EH (cell line): Measurements from ENCODE around the gene CDH16.
"Not testable (repeated sequence)": the region's sequence is repeated elsewhere in the genome, so short reads cannot be mapped to it uniquely, and the experiment has no call there.

Experiments used
- DNase-seq: peaks from one replicate; pipeline ENCODE4 v3.0.0-alpha.2; 2015; ENCODE audit warnings: low read depth

CDH16 gene

GRCh38 chr16:66910175-66910940, 8.3 kb downstream of the CDH16 start:
- no peak for DNase-seq

- no peak for DNase-seq
Measured at GRCh38 chr16:66908762-66909559, 9.7 kb downstream of the CDH16 start.

- no peak for DNase-seq
Measured at GRCh38 chr16:66908116-66908515, 10.6 kb downstream of the CDH16 start.

GRCh38 chr16:66906916-66907836, 11.5 kb downstream of the CDH16 start:
- no peak for DNase-seq

- DNase-seq = peak; percentile 15
Measured at GRCh38 chr16:66905633-66906539, 12.8 kb downstream of the CDH16 start.

GRCh38 chr16:66904846-66905632, 13.6 kb downstream of the CDH16 start:
- peak; percentile 44 for DNase-seq

GRCh38 chr16:66904428-66904845, 14.2 kb downstream of the CDH16 start:
- DNase-seq = no peak

GRCh38 chr16:66903544-66904427, 14.9 kb downstream of the CDH16 start:
- DNase-seq = no peak

- no peak for DNase-seq
Measured at GRCh38 chr16:66902648-66903543, 15.8 kb downstream of the CDH16 start.

GRCh38 chr16:66901626-66902025, 17.1 kb downstream of the CDH16 start:
- no peak for DNase-seq

GRCh38 chr16:66900721-66901441, 17.8 kb downstream of the CDH16 start:
- DNase-seq = peak; percentile 26

GRCh38 chr16:66899945-66900710, 18.6 kb downstream of the CDH16 start:
- peak; percentile 78 for DNase-seq

- peak; percentile 64 for DNase-seq
Measured at GRCh38 chr16:66899310-66899944, 19.3 kb downstream of the CDH16 start.

- DNase-seq = no peak
Measured at GRCh38 chr16:66898933-66899309, 19.8 kb downstream of the CDH16 start.

GRCh38 chr16:66898207-66898606, 20.5 kb downstream of the CDH16 start:
- DNase-seq = peak; percentile 78

GRCh38 chr16:66896682-66897081, 22.0 kb downstream of the CDH16 start:
- DNase-seq = not testable (repeated sequence)
